HG03175 (cell line): ENCODE measurements around the gene POLR2L.

Experiments
- ATAC-seq: cut with Tn5 transposase; IDR thresholded peaks from one replicate; pipeline ENCODE4 v1.9.1; 2021; ENCODE audit warnings: mild to moderate bottlenecking, moderate library complexity; ENCODE audit not compliant: unreplicated experiment

POLR2L gene

DNA sequence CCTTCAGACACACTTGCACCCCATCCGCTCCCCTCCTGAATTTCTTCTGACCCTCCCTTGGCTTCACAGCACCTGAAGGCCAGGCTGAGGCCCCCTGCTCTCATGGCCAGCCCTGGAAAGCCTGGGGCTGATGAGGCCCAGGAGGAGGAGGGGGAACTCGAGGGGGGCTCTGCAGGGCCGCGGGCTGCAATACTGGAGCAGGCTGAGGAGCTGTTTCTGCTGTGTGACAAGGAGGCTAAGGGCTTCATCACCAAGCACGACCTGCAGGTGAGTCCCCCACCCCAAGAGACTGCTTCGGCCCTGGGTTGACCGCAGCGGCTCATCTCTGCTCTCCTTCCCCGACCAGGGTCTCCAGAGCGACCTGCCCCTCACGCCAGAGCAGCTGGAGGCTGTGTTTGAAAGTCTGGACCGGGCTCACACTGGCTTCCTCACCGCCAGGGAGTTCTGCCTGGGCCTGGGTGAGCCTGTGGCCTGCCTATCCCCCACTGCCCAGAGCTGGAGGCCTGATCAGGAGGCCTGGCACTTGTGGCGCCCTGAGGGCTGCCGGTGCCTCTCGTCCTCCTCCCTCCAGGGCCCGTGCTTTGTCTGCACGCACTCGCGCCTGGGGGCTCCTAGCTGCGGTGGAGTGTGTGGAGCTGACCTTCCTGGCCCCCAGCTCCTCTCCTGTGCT lies 13.7 kb downstream of the POLR2L start:
- ATAC-seq, result no peak

DNA sequence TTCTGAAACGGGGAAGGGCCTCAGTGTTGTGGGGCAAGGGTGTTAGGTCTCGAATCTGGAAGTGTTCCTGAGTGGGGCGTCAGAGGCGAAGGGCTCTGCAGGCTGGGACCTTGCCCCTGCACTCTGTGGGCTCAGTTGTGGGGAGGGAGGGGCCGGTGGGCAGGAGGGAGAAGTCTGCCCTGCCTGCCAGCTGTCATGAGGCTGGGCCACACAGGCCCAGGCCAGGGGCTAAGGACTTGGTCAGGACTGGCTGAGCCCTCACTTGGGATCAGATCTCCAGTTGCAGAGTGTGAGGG lies 14.5 kb downstream of the POLR2L start, which contains the start of gene CRACR2B:
TSS of gene CRACR2B (plus strand) at position 23 of the 296 bp plus-strand sequence. CDS start 689 bp downstream, outside the sequence.
- no peak for ATAC-seq

GRCh38 chr11:827146-827896 lies 15.0 kb downstream of the POLR2L start:
- ATAC-seq, result peak; percentile 43

DNA sequence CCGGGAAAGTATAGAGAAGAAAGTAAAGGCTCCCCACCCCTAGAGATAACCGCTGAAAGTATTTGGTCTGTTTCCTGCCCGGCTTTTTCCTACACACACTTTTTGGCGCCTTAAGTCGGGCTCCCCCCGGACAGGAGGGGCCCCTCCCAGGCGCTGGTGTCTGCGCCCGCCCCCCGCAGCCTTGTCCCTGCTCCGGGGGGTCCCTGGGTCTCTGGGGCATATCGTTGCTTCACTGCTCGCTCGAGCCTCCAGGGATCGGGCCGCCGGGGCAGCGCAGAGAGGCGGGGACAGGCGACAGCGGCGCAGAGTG lies 15.5 kb downstream of the POLR2L start:
- ATAC-seq, result peak; percentile 1

GRCh38 chr11:826227-826621 lies 16.1 kb downstream of the POLR2L start:
- no peak for ATAC-seq

DNA sequence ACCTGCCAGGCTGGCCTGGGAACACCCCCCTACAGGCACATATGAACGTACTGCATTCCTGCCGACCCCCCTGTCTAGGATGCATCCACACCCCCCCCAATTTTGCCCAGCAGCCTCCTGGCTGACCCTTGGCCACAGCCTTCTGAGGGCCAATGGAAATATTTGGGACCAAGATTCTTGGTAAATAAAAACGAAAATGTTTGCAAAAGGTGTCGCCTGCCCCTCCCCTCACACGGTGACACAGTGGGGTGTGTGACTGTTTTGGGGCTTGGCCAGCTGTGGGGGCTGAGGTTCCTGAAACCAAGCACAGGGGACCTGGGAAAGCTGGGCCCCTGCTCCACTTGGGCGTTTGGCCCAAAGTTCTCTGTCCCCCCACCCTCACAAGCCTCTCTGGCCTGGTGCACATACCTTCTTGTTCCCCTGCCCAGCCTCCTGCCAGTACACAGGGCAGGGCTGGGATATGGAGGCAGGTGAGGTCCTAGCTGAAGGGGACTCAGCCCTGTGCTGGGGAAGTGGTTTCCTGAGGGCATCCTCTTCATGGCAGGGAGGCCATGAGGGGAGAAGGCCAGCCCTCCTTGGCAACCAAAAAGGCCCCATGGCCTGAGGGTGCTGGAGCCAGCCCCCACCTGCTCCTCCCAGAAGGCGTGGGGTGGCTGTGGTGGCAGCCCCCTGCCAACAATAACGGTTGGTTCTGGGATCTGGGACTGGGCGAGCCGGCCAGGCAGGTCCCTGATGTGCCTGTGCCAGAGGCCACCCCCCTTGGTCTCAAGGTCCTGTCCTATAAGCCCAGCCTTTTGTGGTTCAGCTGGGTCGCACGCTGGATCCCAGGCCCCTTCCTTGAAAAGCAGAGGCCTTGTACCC lies 16.7 kb downstream of the POLR2L start:
- no peak for ATAC-seq

DNA sequence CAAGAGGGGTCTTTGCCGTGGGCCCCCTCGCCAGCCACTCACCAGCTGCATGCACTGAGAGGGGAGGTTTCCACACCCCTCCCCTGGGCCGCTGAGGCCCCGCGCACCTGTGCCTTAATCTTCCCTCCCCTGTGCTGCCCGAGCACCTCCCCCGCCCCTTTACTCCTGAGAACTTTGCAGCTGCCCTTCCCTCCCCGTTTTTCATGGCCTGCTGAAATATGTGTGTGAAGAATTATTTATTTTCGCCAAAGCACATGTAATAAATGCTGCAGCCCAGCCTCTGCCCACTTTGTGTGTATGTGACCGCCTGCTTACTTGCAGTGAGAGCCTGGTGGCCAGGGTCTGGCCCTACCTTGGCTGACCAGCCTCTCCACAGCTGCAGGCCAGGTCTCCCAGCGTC lies 17.4 kb downstream of the POLR2L start:
- no peak for ATAC-seq

- ATAC-seq, result no peak
Measured at GRCh38 chr11:824292-824880, 17.9 kb downstream of the POLR2L start.

- no peak for ATAC-seq
Measured at GRCh38 chr11:823441-824291, 18.7 kb downstream of the POLR2L start.

DNA sequence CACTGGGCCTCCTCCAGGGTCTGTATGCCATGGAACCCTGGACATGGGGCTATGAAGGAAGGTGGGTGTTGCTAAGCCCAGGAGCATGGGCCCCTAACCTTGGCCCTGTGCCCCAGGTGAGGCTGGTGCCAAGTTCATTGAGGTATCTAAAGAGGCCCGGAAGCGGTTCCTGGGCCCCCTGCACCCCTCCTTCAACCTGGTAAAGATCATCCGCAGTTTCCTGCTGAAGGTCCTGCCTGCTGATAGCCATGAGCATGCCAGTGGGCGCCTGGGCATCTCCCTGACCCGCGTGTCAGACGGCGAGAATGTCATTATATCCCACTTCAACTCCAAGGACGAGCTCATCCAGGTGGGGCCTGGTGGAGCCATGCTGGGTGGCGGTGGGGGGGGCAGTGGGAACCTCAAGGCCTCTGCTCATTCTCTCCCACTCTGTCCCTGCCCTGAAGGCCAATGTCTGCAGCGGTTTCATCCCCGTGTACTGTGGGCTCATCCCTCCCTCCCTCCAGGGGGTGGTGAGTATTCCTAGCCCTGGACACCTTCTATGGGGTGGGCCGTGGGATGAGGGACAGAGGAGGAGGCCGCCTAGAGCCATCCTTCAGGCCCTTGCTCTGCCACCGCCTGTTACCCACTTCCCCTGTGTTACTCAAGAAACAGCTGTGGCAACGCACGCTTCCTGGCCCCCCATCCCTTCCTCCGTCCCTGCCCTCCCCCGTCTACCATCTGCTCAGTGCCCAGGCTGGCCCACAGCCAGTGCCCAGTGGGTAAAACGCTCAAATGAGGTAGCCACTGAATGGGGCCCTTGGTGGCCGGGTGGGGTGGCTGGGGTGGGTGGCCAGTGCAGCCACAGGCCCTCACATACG lies 20.6 kb downstream of the POLR2L start:
- ATAC-seq, result no peak

DNA sequence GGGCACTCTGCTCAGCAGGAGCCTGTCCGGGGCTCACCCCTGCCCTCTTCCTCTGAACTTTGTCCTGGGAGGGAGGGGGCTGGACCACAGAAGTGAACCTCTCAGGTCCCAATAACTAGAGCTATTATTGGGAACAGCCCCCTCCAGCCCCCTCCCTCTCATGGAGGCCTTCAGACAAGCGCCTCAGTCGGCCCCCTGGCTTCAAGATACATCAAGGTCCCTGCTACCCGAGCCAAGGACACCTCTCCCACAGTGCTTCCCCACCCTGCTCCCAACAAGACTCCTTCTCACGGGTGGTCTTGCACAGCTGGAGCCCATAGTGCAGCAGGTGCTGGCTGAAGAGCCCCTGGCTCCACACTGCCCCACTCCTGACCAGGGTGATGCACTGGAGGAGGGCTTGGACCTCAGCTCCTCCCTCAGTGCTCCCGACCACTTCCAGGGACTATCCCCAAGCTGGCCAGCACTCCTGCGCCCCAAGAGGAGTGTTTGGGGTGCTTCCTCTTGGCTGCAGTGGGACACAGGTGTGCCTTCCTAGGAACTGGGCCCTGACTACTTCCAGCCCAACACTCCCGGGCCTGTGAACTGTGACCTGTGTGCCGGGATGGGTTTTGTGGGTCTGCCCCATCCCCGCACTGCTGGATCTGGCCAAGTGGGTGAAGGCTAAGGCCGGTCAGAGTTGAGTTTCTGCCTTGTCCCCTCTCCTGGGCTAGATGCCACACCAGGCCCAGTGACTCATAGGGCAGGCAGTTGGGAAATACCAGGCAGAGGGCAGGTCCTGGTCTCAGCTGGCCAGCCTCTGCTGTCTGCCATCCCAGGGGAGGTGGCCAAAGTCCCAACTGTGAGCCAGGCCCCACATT lies 21.4 kb downstream of the POLR2L start:
- no peak for ATAC-seq

DNA sequence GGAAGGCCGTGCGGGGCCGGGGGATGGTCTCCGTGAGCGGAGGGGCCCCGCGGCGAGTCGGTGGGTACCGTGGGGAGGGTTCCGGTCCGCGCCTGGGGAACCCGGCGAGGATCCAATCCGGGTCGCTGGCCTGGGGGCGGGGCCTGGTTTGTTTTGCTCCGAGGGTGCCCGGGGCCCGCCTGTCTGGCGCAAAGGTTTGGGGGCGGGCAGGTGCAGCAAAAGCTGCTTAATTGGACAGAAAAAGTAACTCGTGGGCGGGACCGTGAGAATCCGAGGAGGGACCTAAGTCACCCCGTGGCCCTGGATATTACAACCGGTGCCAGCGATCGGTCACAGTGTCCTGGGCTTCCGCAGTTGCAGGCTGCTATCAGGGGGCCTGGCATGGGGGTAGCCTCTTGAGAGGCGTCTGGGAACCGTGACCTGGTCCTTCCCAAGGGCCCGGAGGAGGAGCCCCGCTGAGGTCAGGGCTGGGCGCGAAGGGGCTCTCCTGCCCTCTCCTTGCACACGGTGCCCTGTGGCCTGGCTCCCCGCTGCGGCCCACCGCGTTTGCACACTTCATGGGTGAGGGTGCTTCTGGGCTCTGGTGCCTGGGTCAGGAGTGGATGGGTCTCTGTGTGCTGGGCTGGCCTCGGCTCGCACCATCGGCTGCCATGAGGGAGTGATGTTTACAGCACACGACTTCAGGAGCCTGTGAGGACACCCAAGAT lies 22.2 kb downstream of the POLR2L start:
- peak; percentile 66 for ATAC-seq

DNA sequence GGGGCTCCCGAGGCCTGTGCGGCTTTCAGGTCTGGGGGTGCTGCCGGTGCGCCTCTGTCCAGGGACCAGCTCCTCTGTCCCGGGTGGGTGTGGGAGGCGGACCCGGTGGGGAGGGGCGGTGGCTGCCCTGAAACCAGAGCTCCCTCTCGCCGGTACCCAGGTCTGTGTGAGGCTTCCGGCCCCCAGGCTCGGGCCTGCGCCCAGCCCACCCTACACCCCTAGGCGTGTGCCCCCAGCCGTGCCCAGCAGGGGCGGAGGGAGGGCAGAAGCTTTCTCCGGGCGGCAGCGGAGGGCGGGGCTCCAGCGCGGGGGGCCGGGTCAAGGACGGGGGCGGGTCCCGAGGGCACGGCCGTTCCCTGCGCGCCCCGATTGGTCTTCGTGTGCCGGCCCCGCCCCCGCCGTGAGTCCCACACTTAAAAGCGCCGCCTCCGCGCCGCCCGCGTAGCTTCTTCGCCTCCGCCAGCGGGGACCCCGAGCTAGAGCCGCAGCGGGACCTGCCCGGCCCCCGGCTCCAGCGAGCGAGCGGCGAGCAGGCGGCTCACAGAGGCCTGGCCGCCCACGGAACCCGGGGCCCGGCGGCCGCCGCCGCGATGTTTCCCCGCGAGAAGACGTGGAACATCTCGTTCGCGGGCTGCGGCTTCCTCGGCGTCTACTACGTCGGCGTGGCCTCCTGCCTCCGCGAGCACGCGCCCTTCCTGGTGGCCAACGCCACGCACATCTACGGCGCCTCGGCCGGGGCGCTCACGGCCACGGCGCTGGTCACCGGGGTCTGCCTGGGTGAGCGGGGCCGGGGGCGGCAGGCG lies 23.0 kb downstream of the POLR2L start:
- peak; percentile 65 for ATAC-seq

GRCh38 chr11:818396-819128 lies 23.8 kb downstream of the POLR2L start, which contains the start of gene PNPLA2:
Gene PNPLA2 (plus strand): TSS chr11:818914. CDS start chr11:819719, 805 bp downstream.
- ATAC-seq, result peak; percentile 1

GRCh38 chr11:816433-816779 lies 25.9 kb downstream of the POLR2L start:
- ATAC-seq, result no peak

DNA sequence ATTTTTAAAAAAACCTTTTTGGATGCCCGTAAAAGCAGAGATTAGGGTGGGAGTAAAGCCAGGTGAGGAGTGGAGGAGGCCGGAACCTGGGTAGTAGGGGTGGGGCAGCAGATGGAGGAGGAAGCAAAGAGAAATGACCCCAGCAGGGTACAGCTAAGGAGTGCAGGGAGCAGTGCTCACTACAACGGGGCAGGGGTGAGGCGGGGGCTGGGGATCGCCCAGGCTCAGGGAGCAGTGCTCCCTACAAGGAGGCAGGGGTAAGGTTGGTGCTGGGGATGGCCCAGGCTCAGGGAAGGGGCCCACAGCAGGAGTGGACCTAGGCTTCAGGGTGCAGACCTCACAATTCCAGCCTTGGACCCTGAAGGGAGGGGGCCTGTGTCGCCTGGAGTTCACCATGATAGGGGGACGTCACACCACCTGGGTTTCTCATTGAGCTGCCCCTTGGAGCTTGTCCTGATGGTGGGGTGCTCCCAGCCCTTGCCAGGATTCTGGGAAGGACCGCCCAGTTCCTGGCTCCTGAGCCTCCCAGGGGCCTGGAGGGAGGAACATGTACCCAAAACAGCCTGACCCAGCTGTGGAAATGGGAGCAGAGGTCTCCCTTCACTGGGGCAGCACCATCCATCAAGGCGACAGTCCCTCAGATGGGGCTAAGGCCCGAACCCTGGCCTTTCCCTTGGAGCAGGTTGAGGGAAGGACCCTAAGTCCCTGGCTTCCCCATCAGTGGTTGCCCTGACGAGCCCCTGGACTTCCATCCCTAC lies 26.5 kb downstream of the POLR2L start:
- ATAC-seq, result no peak
